ENCODE data around the gene GTF2A1L.
"Not testable (repeated sequence)": the region's sequence is repeated elsewhere in the genome, so short reads cannot be mapped to it uniquely, and the experiment has no call there.

GTF2A1L gene

GRCh38 chr2:48693645-48694044 is 76.0 kb downstream of the GTF2A1L start:
- no peaks in the 10 kb centered on the region for H3K27me3 ChIP-seq (ENCODE audit: control insufficient read depth in 1 of 2, insufficient read depth in 2 of 2, low read length in 2 of 2)
- H3K4me1 ChIP-seq (ENCODE audit: control insufficient read depth in 1 of 2, insufficient read depth in 2 of 2, low read length in 2 of 2), result no peaks in the 10 kb centered on the region
- no peak overlapping the region for H3K9ac ChIP-seq (ENCODE audit: low read depth in 1 of 2, low read length in 2 of 2)
- no peaks in the 10 kb centered on the region for H3K9me3 ChIP-seq (ENCODE audit: control insufficient read depth in 1 of 2, low read length in 2 of 2)
- H3K4me3 ChIP-seq (ENCODE audit: low read depth in 1 of 2, low read length in 2 of 2), result no peak overlapping the region
- no peaks in the 10 kb centered on the region for H3K36me3 ChIP-seq (ENCODE audit: control insufficient read depth in 1 of 2, insufficient read depth in 2 of 2, low read length in 2 of 2)
- H3K27ac ChIP-seq (ENCODE audit: low read depth, low read length), result no peak overlapping the region

- H3K36me3 ChIP-seq (ENCODE audit: control insufficient read depth in 1 of 2, insufficient read depth in 2 of 2, low read length in 2 of 2), result no peaks in the 10 kb centered on the region
- H3K9me3 ChIP-seq (ENCODE audit: control insufficient read depth in 1 of 2, low read length in 2 of 2), result no peaks in the 10 kb centered on the region
- H3K27me3 ChIP-seq (ENCODE audit: control insufficient read depth in 1 of 2, insufficient read depth in 2 of 2, low read length in 2 of 2), result no peaks in the 10 kb centered on the region
- H3K4me3 ChIP-seq (ENCODE audit: low read depth in 1 of 2, low read length in 2 of 2), result no peak overlapping the region
- no peaks in the 10 kb centered on the region for H3K4me1 ChIP-seq (ENCODE audit: control insufficient read depth in 1 of 2, insufficient read depth in 2 of 2, low read length in 2 of 2)
- no peak overlapping the region for H3K27ac ChIP-seq (ENCODE audit: low read depth, low read length)
- H3K9ac ChIP-seq (ENCODE audit: low read depth in 1 of 2, low read length in 2 of 2), result no peak overlapping the region
These were observed 76.5 kb downstream of the GTF2A1L start for GRCh38 chr2:48694149-48694548.

GRCh38 chr2:48695991-48696390 is 78.3 kb downstream of the GTF2A1L start:
- H3K27ac ChIP-seq (ENCODE audit: low read depth, low read length), result no peak overlapping the region
- H3K4me1 ChIP-seq (ENCODE audit: control insufficient read depth in 1 of 2, insufficient read depth in 2 of 2, low read length in 2 of 2), result no peaks in the 10 kb centered on the region
- no peaks in the 10 kb centered on the region for H3K9me3 ChIP-seq (ENCODE audit: control insufficient read depth in 1 of 2, low read length in 2 of 2)

GRCh38 chr2:48696881-48697280 is 79.2 kb downstream of the GTF2A1L start:
- H3K27ac ChIP-seq (ENCODE audit: low read depth, low read length), result no peak overlapping the region
- H3K27me3 ChIP-seq (ENCODE audit: control insufficient read depth in 1 of 2, insufficient read depth in 2 of 2, low read length in 2 of 2), result no peaks in the 10 kb centered on the region
- H3K4me1 ChIP-seq (ENCODE audit: control insufficient read depth in 1 of 2, insufficient read depth in 2 of 2, low read length in 2 of 2), result no peaks in the 10 kb centered on the region
- no peaks in the 10 kb centered on the region for H3K36me3 ChIP-seq (ENCODE audit: control insufficient read depth in 1 of 2, insufficient read depth in 2 of 2, low read length in 2 of 2)
- H3K4me3 ChIP-seq (ENCODE audit: low read depth in 1 of 2, low read length in 2 of 2), result no peak overlapping the region
- no peak overlapping the region for H3K9ac ChIP-seq (ENCODE audit: low read depth in 1 of 2, low read length in 2 of 2)
- no peaks in the 10 kb centered on the region for H3K9me3 ChIP-seq (ENCODE audit: control insufficient read depth in 1 of 2, low read length in 2 of 2)

More at GRCh38 chr2:48695991-48696390, 78.3 kb downstream of the GTF2A1L start:
- Histone ChIP-seq H3K4me3 (ENCODE audit: low read depth in 1 of 2, low read length in 2 of 2) (no peak overlapping the region), H3K27me3 (ENCODE audit: control insufficient read depth in 1 of 2, insufficient read depth in 2 of 2, low read length in 2 of 2) (no peaks in the 10 kb centered on the region), H3K36me3 (ENCODE audit: control insufficient read depth in 1 of 2, insufficient read depth in 2 of 2, low read length in 2 of 2) (no peaks in the 10 kb centered on the region), H3K9ac (ENCODE audit: low read depth in 1 of 2, low read length in 2 of 2) (no peak overlapping the region)

- Histone ChIP-seq H3K27me3 (ENCODE audit: control insufficient read depth in 1 of 2, insufficient read depth in 2 of 2, low read length in 2 of 2) (no peaks in the 10 kb centered on the region), H3K27ac (ENCODE audit: low read depth, low read length) (no peak overlapping the region), H3K36me3 (ENCODE audit: control insufficient read depth in 1 of 2, insufficient read depth in 2 of 2, low read length in 2 of 2) (no peaks in the 10 kb centered on the region), H3K4me1 (ENCODE audit: control insufficient read depth in 1 of 2, insufficient read depth in 2 of 2, low read length in 2 of 2) (no peaks in the 10 kb centered on the region), H3K4me3 (ENCODE audit: low read depth in 1 of 2, low read length in 2 of 2) (no peak overlapping the region), H3K9ac (ENCODE audit: low read depth in 1 of 2, low read length in 2 of 2) (no peak overlapping the region), H3K9me3 (ENCODE audit: control insufficient read depth in 1 of 2, low read length in 2 of 2) (no peaks in the 10 kb centered on the region)
These were observed 81.8 kb downstream of the GTF2A1L start for GRCh38 chr2:48699348-48699930.

- not testable (repeated sequence) for H3K9me3 ChIP-seq (ENCODE audit: control insufficient read depth in 1 of 2, low read length in 2 of 2); H3K27me3 ChIP-seq (ENCODE audit: control insufficient read depth in 1 of 2, insufficient read depth in 2 of 2, low read length in 2 of 2)
These were observed 86.0 kb downstream of the GTF2A1L start for GRCh38 chr2:48703621-48704020.

GRCh38 chr2:48707466-48707865 is 89.8 kb downstream of the GTF2A1L start:
- Histone ChIP-seq H3K36me3 (ENCODE audit: control insufficient read depth in 1 of 2, insufficient read depth in 2 of 2, low read length in 2 of 2) (no peaks in the 10 kb centered on the region), H3K4me1 (ENCODE audit: control insufficient read depth in 1 of 2, insufficient read depth in 2 of 2, low read length in 2 of 2) (no peaks in the 10 kb centered on the region), H3K9me3 (ENCODE audit: control insufficient read depth in 1 of 2, low read length in 2 of 2) (no peaks in the 10 kb centered on the region), H3K27ac (ENCODE audit: low read depth, low read length) (no peak overlapping the region), H3K4me3 (ENCODE audit: low read depth in 1 of 2, low read length in 2 of 2) (no peak overlapping the region), H3K9ac (ENCODE audit: low read depth in 1 of 2, low read length in 2 of 2) (no peak overlapping the region), H3K27me3 (ENCODE audit: control insufficient read depth in 1 of 2, insufficient read depth in 2 of 2, low read length in 2 of 2) (no peaks in the 10 kb centered on the region)

More at GRCh38 chr2:48703621-48704020, 86.0 kb downstream of the GTF2A1L start:
- not testable (repeated sequence) for H3K4me3 ChIP-seq (ENCODE audit: low read depth in 1 of 2, low read length in 2 of 2); H3K4me1 ChIP-seq (ENCODE audit: control insufficient read depth in 1 of 2, insufficient read depth in 2 of 2, low read length in 2 of 2); H3K36me3 ChIP-seq (ENCODE audit: control insufficient read depth in 1 of 2, insufficient read depth in 2 of 2, low read length in 2 of 2); H3K9ac ChIP-seq (ENCODE audit: low read depth in 1 of 2, low read length in 2 of 2); H3K27ac ChIP-seq (ENCODE audit: low read depth, low read length)

GRCh38 chr2:48709096-48710034 is 91.7 kb downstream of the GTF2A1L start:
- no peaks in the 10 kb centered on the region for H3K27me3 ChIP-seq (ENCODE audit: control insufficient read depth in 1 of 2, insufficient read depth in 2 of 2, low read length in 2 of 2)
- H3K4me1 ChIP-seq (ENCODE audit: control insufficient read depth in 1 of 2, insufficient read depth in 2 of 2, low read length in 2 of 2), result no peaks in the 10 kb centered on the region
- no peak overlapping the region for H3K4me3 ChIP-seq (ENCODE audit: low read depth in 1 of 2, low read length in 2 of 2)
- no peaks in the 10 kb centered on the region for H3K9me3 ChIP-seq (ENCODE audit: control insufficient read depth in 1 of 2, low read length in 2 of 2)
- no peaks in the 10 kb centered on the region for H3K36me3 ChIP-seq (ENCODE audit: control insufficient read depth in 1 of 2, insufficient read depth in 2 of 2, low read length in 2 of 2)
- H3K27ac ChIP-seq (ENCODE audit: low read depth, low read length), result no peak overlapping the region
- H3K9ac ChIP-seq (ENCODE audit: low read depth in 1 of 2, low read length in 2 of 2), result no peak overlapping the region

- Histone ChIP-seq H3K4me1 (ENCODE audit: control insufficient read depth in 1 of 2, insufficient read depth in 2 of 2, low read length in 2 of 2) (peaks cover 0 to 4% of the 10 kb centered on the region in 2 donors), H3K27ac (ENCODE audit: low read depth, low read length) (no peak overlapping the region), H3K4me3 (ENCODE audit: low read depth in 1 of 2, low read length in 2 of 2) (no peak overlapping the region), H3K9ac (ENCODE audit: low read depth in 1 of 2, low read length in 2 of 2) (no peak overlapping the region), H3K27me3 (ENCODE audit: control insufficient read depth in 1 of 2, insufficient read depth in 2 of 2, low read length in 2 of 2) (no peaks in the 10 kb centered on the region), H3K9me3 (ENCODE audit: control insufficient read depth in 1 of 2, low read length in 2 of 2) (no peaks in the 10 kb centered on the region), H3K36me3 (ENCODE audit: control insufficient read depth in 1 of 2, insufficient read depth in 2 of 2, low read length in 2 of 2) (no peaks in the 10 kb centered on the region)
These were observed 93.7 kb downstream of the GTF2A1L start for GRCh38 chr2:48711343-48711742.

GRCh38 chr2:48712151-48712550 is 94.5 kb downstream of the GTF2A1L start:
- no peak overlapping the region for H3K27ac ChIP-seq (ENCODE audit: low read depth, low read length)
- H3K27me3 ChIP-seq (ENCODE audit: control insufficient read depth in 1 of 2, insufficient read depth in 2 of 2, low read length in 2 of 2), result no peaks in the 10 kb centered on the region
- no peaks in the 10 kb centered on the region for H3K9me3 ChIP-seq (ENCODE audit: control insufficient read depth in 1 of 2, low read length in 2 of 2)
- peaks cover 0 to 4% of the 10 kb centered on the region in 2 donors for H3K4me1 ChIP-seq (ENCODE audit: control insufficient read depth in 1 of 2, insufficient read depth in 2 of 2, low read length in 2 of 2)
- no peak overlapping the region for H3K9ac ChIP-seq (ENCODE audit: low read depth in 1 of 2, low read length in 2 of 2)
- H3K4me3 ChIP-seq (ENCODE audit: low read depth in 1 of 2, low read length in 2 of 2), result no peak overlapping the region
- no peaks in the 10 kb centered on the region for H3K36me3 ChIP-seq (ENCODE audit: control insufficient read depth in 1 of 2, insufficient read depth in 2 of 2, low read length in 2 of 2)
